ENCODE results near the gene SECISBP2L.

DNA sequence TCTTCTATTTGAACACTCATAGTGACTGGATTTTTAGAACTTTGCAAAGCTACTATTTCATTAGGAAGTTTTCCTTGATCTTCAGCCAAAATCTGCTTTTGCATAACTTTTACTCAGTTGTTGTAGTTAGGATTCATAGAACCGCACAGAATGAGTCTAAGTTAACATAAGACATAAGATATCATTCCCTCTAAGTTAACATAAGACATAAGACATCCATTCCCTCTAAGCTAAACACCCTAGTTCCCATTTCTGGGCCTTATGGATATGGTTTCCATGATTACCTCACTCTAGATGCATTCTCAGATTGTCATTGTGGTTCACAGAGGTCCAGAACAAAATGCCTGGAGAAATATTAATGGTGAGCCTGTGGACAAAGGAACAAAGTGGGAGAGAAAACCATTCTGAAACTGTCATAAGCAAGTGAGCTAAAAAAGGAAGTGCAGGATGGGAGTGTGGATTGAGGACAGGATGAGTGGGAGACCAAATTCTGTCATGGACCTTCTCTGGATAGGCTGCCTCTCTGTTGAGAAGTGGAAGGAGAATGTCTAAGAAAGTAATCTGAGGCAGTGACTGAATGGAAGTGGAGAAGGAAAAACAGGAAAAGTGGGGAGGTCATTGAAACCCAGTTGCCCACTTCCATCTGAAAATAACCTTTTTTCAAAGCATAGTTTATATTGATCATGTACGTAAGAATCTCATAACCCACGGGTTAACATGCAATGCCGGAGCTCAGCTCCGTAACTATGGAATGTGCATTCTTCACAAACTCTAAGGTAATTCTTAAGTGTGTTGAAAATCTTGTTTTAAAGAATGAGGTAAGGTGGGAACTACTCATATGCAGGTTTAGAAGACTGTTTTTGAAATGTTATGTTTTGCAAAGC lies 37.4 kb upstream of the SECISBP2L start:
- TF ChIP-seq EZH2 (IDR thresholded peaks at IDR 0.05) (no peak), EZH2phosphoT487 (IDR thresholded peaks at IDR 0.05) (no peak)
- TF ChIP-seq, protein P1, sequence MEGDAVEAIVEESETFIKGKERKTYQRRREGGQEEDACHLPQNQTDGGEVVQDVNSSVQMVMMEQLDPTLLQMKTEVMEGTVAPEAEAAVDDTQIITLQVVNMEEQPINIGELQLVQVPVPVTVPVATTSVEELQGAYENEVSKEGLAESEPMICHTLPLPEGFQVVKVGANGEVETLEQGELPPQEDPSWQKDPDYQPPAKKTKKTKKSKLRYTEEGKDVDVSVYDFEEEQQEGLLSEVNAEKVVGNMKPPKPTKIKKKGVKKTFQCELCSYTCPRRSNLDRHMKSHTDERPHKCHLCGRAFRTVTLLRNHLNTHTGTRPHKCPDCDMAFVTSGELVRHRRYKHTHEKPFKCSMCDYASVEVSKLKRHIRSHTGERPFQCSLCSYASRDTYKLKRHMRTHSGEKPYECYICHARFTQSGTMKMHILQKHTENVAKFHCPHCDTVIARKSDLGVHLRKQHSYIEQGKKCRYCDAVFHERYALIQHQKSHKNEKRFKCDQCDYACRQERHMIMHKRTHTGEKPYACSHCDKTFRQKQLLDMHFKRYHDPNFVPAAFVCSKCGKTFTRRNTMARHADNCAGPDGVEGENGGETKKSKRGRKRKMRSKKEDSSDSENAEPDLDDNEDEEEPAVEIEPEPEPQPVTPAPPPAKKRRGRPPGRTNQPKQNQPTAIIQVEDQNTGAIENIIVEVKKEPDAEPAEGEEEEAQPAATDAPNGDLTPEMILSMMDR (IDR thresholded peaks at IDR 0.05): no peak

Measured in neural progenitor cell (in vitro differentiated cells).